HepG2 (cell line): Measurements from ENCODE around the gene MAP3K14. TPM values are rescaled to one million over a fixed set of nuclear protein-coding genes. Genes with fewer than 3 reads are reported as not detected.

Source experiments
- ATAC-seq: fragments of 200-7000 bp; cut with Tn5 transposase; 3 replicates; pipeline ENCODE4 v1.9.1; 2020; ENCODE audit warnings: mild to moderate bottlenecking, moderate library complexity
- BruUV-seq: library from RNA; stranded (reverse); fragments of 400-500 nt; replicated peaks from 2 replicates; lab custom pipeline; 2021; lab: Mats Ljungman, UMichigan
- CTCF ChIA-PET: fragments of 300-600 bp; formaldehyde crosslinking; extraction: SDS; loops from one replicate; lab custom pipeline; 2021; ENCODE audit warnings: low total read pairs, inconsistent platforms, low intra/inter-chr PET ratio; lab: Yijun Ruan, JAX
- POLR2A ChIA-PET: fragments of 350-600 bp; sonication (Branson Sonifier 250); formaldehyde crosslinking; loops from one replicate; lab custom pipeline; 2020; ENCODE audit warnings: antibody characterized with exemption, inconsistent platforms; lab: Yijun Ruan, JAX
- DNase-seq: peaks from one replicate; pipeline ENCODE4 v3.0.0-alpha.2; 2015; ENCODE audit warnings: low spot score
- FAIRE-seq: peaks from 3 replicates; lab custom pipeline; 2011; peaks lifted over from hg19 to GRCh38; lab: Jason Lieb, UNC
- H2AFZ ChIP-seq: one replicate; pipeline ENCODE4 v1.6.1; 2011; ENCODE audit warnings: low read length, inconsistent platforms
- H3K27ac ChIP-seq: fragments of 300-600 bp; 3 replicates; pipeline ENCODE4 v1.8.0; 2011; ENCODE audit warnings: mixed run types, mild to moderate bottlenecking, mixed read lengths, low read length, inconsistent platforms; ENCODE audit not compliant: insufficient read depth; ENCODE audit errors: extremely low read length
- H3K27me3 ChIP-seq, 2 experiments: fragments of 200-600 bp in 1 of 2; 2 replicates in 1 of 2; 3 replicates in 1 of 2; pipeline versions ENCODE4 v1.6.0 to v1.8.0; 2011; ENCODE audit warnings: low read length in 2 of 2, mild to moderate bottlenecking in 2 of 2, moderate library complexity in 2 of 2, inconsistent platforms in 1 of 2; ENCODE audit not compliant: insufficient read depth in 2 of 2, control insufficient read depth in 1 of 2
- H3K36me3 ChIP-seq, 2 experiments: fragments of 200-600 bp in 1 of 2; replicated peaks in 1 of 2; 2 replicates in 1 of 2; 3 replicates in 1 of 2; pipeline versions ENCODE4 v1.5.1 to v1.8.0; 2011; ENCODE audit warnings: low read length in 2 of 2, inconsistent platforms in 1 of 2; ENCODE audit not compliant: insufficient read depth in 2 of 2, control insufficient read depth in 1 of 2
- H3K4me1 ChIP-seq: 2 replicates; pipeline ENCODE4 v1.5.1; 2012; ENCODE audit warnings: low read length, inconsistent platforms; ENCODE audit not compliant: insufficient read depth
- H3K4me2 ChIP-seq: 2 replicates; pipeline ENCODE4 v1.6.0; 2011; ENCODE audit warnings: low read depth, low read length, inconsistent platforms
- H3K4me3 ChIP-seq, 3 experiments: fragments of 200-600 bp in 1 of 3; sonication (generic), shearing (Covaris generic) in 1 of 3; replicated peaks in 1 of 3; 2 replicates each; pipeline ENCODE4 v1.5.1; 2011 to 2016; ENCODE audit warnings: low read length in 3 of 3, inconsistent platforms in 2 of 3, low read depth in 2 of 3, mild to moderate bottlenecking in 2 of 3, control low read depth in 1 of 3, mixed read lengths in 1 of 3; ENCODE audit not compliant: insufficient read depth in 1 of 3
- H3K79me2 ChIP-seq: one replicate; pipeline ENCODE4 v1.6.1; 2011; ENCODE audit warnings: low read length, inconsistent platforms; ENCODE audit not compliant: insufficient read depth
- H3K9ac ChIP-seq: 2 replicates; pipeline ENCODE4 v1.6.0; 2011; ENCODE audit warnings: mild to moderate bottlenecking, low read depth, low read length, inconsistent platforms; ENCODE audit not compliant: insufficient read depth
- H3K9me3 ChIP-seq: 2 replicates; pipeline ENCODE4 v1.5.1; 2012; ENCODE audit warnings: mild to moderate bottlenecking, low read length
- H4K20me1 ChIP-seq: 2 replicates; pipeline ENCODE4 v1.6.0; 2011; ENCODE audit warnings: inconsistent platforms, mild to moderate bottlenecking, low read length, moderate library complexity; ENCODE audit not compliant: insufficient read depth
- KMT2A ChIP-seq: sonication (generic); formaldehyde crosslinking; IDR thresholded peaks from 2 replicates; pipeline ENCODE4 v1.4.0; 2020; ENCODE audit warnings: missing genetic modification reagents
- NPAS2 ChIP-seq: sonication (generic); formaldehyde crosslinking; IDR thresholded peaks from 2 replicates; pipeline ENCODE4 v1.8.0; 2022; ENCODE audit warnings: mild to moderate bottlenecking, missing genetic modification reagents, borderline replicate concordance
- REPIN1 ChIP-seq: sonication (generic); formaldehyde crosslinking; IDR thresholded peaks from 2 replicates; pipeline ENCODE4 v1.8.0; 2022; ENCODE audit warnings: missing genetic modification reagents, low read depth, mild to moderate bottlenecking, borderline replicate concordance
- ZSCAN9 ChIP-seq: IDR thresholded peaks from 2 replicates; pipeline ENCODE4 v1.6.1; 2016; ENCODE audit warnings: borderline replicate concordance
- WGBS: methylation state at CpG from one replicate; pipeline ENCODE4 v1.1.6; 2017; ENCODE audit warnings: low lambda C conversion rate; 5-methylcytosine and 5-hydroxymethylcytosine counted together
- in situ Hi-C: cut with HindIII; loops from 2 replicates; pipeline ENCODE4 v1.10.0; 2017; ENCODE audit warnings: low pct_unique_long_range_greater_than_20kb; ENCODE audit not compliant: extremely low pct_ligation_motif_present
- intact Hi-C: fragments of 100-400 bp; cut with micrococcal nuclease; formaldehyde crosslinking; loops from one replicate; pipeline ENCODE4 v1.10.0; 2022; ENCODE audit not compliant: unreplicated experiment
- polyA plus RNA-seq, 8 experiments: library from polyadenylated mRNA; depleted of rRNA in 3 of 8; stranded (reverse) in 7 of 8; unstranded in 1 of 8; fragments of >200 nt; fragmentation: Illumina TruSeq in 4 of 8; extraction: Trizol in 4 of 8; gene quantifications; 2 replicates each; pipeline versions ENCODE4 v1.2.1 to v1.2.3, GENCODE V29; 2011 to 2016; ENCODE audit warnings: low read depth in 4 of 8, missing spikeins in 1 of 8, mixed read lengths in 1 of 8; ENCODE audit not compliant: insufficient read depth in 1 of 8
- total RNA-seq, 5 experiments: library from RNA; depleted of rRNA; stranded (reverse); fragments of >200 nt; fragmentation: Illumina TruSeq; extraction: Trizol; gene quantifications; 2 replicates each; pipeline ENCODE4 v1.2.3, GENCODE V29; 2016; ENCODE audit warnings: low read depth in 1 of 5
- TF ChIP-seq, protein P1 (sequence below): sonication (generic); formaldehyde crosslinking; IDR thresholded peaks from 2 replicates; pipeline ENCODE4 v1.8.1; 2023; ENCODE audit warnings: missing genetic modification reagents, inconsistent platforms, borderline replicate concordance
- TF ChIP-seq, protein P2 (sequence below): sonication (generic); formaldehyde crosslinking; IDR thresholded peaks from 2 replicates; pipeline ENCODE4 v1.9.0; 2021; ENCODE audit warnings: mild to moderate bottlenecking, missing genetic modification reagents
- TF ChIP-seq, protein P3 (sequence below): sonication (generic); formaldehyde crosslinking; IDR thresholded peaks from 2 replicates; pipeline ENCODE4 v1.8.0; 2022; ENCODE audit warnings: missing genetic modification reagents, mild to moderate bottlenecking, moderate library complexity, borderline replicate concordance

The MAP3K14 gene
- total and polyA plus RNA-seq, 2 of the 13 experiments (the other 11 are each of a cell fraction or from before 2014, with no cell fraction given), result 2.6 TPM

DNA sequence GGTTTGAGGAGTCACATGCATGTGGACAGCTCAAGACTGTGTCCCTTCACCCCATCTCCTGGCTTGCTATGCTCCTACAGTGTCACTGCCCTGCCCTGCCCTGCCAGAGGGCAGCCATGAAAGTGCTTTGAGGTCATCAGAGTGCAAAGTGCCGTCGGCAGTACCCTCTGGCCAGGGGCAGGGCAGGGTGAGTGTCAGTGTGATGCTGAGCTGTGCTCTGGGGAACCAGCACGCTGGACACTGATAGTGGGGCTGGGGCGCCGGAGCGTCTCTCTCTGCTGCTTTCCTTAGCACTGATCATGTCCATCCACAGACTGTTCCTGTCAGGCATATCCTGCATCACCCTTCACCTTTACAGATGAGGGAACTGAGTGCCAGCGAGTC, 53.4 kb downstream of the MAP3K14 start:
- no peak overlapping the region for H3K4me2 ChIP-seq
- no peak overlapping the region for H3K27ac ChIP-seq
- TF ChIP-seq, protein P1, sequence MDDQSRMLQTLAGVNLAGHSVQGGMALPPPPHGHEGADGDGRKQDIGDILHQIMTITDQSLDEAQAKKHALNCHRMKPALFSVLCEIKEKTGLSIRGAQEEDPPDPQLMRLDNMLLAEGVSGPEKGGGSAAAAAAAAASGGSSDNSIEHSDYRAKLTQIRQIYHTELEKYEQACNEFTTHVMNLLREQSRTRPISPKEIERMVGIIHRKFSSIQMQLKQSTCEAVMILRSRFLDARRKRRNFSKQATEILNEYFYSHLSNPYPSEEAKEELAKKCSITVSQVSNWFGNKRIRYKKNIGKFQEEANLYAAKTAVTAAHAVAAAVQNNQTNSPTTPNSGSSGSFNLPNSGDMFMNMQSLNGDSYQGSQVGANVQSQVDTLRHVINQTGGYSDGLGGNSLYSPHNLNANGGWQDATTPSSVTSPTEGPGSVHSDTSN, result no peak
- TF ChIP-seq KMT2A (CRISPR knock-in tag) (no peak), ZSCAN9 (CRISPR knock-in tag) (no peak), NPAS2 (no peak), REPIN1 (CRISPR knock-in tag) (no peak)
- TF ChIP-seq, protein P2, sequence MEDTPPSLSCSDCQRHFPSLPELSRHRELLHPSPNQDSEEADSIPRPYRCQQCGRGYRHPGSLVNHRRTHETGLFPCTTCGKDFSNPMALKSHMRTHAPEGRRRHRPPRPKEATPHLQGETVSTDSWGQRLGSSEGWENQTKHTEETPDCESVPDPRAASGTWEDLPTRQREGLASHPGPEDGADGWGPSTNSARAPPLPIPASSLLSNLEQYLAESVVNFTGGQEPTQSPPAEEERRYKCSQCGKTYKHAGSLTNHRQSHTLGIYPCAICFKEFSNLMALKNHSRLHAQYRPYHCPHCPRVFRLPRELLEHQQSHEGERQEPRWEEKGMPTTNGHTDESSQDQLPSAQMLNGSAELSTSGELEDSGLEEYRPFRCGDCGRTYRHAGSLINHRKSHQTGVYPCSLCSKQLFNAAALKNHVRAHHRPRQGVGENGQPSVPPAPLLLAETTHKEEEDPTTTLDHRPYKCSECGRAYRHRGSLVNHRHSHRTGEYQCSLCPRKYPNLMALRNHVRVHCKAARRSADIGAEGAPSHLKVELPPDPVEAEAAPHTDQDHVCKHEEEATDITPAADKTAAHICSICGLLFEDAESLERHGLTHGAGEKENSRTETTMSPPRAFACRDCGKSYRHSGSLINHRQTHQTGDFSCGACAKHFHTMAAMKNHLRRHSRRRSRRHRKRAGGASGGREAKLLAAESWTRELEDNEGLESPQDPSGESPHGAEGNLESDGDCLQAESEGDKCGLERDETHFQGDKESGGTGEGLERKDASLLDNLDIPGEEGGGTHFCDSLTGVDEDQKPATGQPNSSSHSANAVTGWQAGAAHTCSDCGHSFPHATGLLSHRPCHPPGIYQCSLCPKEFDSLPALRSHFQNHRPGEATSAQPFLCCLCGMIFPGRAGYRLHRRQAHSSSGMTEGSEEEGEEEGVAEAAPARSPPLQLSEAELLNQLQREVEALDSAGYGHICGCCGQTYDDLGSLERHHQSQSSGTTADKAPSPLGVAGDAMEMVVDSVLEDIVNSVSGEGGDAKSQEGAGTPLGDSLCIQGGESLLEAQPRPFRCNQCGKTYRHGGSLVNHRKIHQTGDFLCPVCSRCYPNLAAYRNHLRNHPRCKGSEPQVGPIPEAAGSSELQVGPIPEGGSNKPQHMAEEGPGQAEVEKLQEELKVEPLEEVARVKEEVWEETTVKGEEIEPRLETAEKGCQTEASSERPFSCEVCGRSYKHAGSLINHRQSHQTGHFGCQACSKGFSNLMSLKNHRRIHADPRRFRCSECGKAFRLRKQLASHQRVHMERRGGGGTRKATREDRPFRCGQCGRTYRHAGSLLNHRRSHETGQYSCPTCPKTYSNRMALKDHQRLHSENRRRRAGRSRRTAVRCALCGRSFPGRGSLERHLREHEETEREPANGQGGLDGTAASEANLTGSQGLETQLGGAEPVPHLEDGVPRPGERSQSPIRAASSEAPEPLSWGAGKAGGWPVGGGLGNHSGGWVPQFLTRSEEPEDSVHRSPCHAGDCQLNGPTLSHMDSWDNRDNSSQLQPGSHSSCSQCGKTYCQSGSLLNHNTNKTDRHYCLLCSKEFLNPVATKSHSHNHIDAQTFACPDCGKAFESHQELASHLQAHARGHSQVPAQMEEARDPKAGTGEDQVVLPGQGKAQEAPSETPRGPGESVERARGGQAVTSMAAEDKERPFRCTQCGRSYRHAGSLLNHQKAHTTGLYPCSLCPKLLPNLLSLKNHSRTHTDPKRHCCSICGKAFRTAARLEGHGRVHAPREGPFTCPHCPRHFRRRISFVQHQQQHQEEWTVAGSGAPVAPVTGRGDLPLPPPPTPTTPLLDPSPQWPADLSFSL (CRISPR knock-in tag), result no peak
- TF ChIP-seq, protein P3, sequence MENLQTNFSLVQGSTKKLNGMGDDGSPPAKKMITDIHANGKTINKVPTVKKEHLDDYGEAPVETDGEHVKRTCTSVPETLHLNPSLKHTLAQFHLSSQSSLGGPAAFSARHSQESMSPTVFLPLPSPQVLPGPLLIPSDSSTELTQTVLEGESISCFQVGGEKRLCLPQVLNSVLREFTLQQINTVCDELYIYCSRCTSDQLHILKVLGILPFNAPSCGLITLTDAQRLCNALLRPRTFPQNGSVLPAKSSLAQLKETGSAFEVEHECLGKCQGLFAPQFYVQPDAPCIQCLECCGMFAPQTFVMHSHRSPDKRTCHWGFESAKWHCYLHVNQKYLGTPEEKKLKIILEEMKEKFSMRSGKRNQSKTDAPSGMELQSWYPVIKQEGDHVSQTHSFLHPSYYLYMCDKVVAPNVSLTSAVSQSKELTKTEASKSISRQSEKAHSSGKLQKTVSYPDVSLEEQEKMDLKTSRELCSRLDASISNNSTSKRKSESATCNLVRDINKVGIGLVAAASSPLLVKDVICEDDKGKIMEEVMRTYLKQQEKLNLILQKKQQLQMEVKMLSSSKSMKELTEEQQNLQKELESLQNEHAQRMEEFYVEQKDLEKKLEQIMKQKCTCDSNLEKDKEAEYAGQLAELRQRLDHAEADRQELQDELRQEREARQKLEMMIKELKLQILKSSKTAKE (CRISPR knock-in tag), result no peak
- intact Hi-C loops, result no loop called here
- no peaks in the 10 kb centered on the region for H3K4me1 ChIP-seq
- ChIA-PET POLR2A (no interaction called here), CTCF (no interaction called here)
- no peaks in the 10 kb centered on the region for H3K79me2 ChIP-seq
- no peaks in the 10 kb centered on the region for H3K9me3 ChIP-seq
- H3K4me3 ChIP-seq, result no peak overlapping the region
- in situ Hi-C loops, result no loop called here
- H3K36me3 ChIP-seq, result peaks cover 20 to 33% of the 10 kb centered on the region in 2 experiments; a peak in 4 of 5 replicates
- H4K20me1 ChIP-seq, result no peaks in the 10 kb centered on the region
- H3K9ac ChIP-seq, result no peak overlapping the region
- DNase-seq (no peak), ATAC-seq (peak; percentile 20), FAIRE-seq (no peak)
- BruUV-seq, result no TSS peak
- WGBS, result 77% methylated on average over 7 of the region's 7 CpGs
- H2AFZ ChIP-seq, result no peak overlapping the region
- no peaks in the 10 kb centered on the region; a peak in 1 of 5 replicates for H3K27me3 ChIP-seq
